ENCODE results near the gene CACNG8.
A peak's percentile ranks its signal among the peaks of the same experiment; 100 is the strongest.

CACNG8 gene

GRCh38 chr19:53961523-53962356 is 997 bp upstream of the CACNG8 start:
- no peak for FAIRE-seq

DNA sequence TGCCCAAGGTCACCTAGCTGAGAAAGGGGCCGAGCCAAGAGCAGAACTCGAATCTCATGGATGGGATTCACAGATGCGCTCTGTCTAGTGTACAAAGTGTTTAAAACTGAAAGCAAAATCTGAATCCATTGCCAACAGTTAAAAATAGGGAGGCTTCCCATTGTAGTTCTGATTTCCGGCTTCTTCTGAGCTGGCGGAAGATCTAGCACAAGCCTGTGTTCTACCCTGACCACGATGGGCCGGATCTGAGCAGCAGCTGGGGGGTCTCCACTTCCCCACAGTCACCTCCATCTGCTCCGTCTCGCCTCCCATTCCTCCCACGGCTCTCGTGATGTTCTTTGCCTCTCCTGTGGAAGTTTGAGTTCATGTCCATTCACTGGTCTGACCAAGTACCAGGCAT is 2.4 kb downstream of the CACNG8 start:
- DNase-seq (ENCODE audit: insufficient read length, low spot score) (no peak), FAIRE-seq (no peak)

More at GRCh38 chr19:53961523-53962356, 997 bp upstream of the CACNG8 start:
- no peak for DNase-seq (ENCODE audit: insufficient read length, low spot score)

GRCh38 chr19:53966931-53967330 is 4.2 kb downstream of the CACNG8 start:
- no peak for FAIRE-seq
- DNase-seq (ENCODE audit: insufficient read length, low spot score): no peak

GRCh38 chr19:53969366-53969765 is 6.6 kb downstream of the CACNG8 start:
- no peak for FAIRE-seq
- DNase-seq (ENCODE audit: insufficient read length, low spot score): no peak

GRCh38 chr19:53971673-53972072 is 8.9 kb downstream of the CACNG8 start:
- DNase-seq (ENCODE audit: insufficient read length, low spot score): no peak
- no peak for FAIRE-seq

GRCh38 chr19:53977429-53977990 is 14.8 kb downstream of the CACNG8 start:
- DNase-seq (ENCODE audit: insufficient read length, low spot score): peak; percentile 71
- peak; percentile 57 for FAIRE-seq

DNA sequence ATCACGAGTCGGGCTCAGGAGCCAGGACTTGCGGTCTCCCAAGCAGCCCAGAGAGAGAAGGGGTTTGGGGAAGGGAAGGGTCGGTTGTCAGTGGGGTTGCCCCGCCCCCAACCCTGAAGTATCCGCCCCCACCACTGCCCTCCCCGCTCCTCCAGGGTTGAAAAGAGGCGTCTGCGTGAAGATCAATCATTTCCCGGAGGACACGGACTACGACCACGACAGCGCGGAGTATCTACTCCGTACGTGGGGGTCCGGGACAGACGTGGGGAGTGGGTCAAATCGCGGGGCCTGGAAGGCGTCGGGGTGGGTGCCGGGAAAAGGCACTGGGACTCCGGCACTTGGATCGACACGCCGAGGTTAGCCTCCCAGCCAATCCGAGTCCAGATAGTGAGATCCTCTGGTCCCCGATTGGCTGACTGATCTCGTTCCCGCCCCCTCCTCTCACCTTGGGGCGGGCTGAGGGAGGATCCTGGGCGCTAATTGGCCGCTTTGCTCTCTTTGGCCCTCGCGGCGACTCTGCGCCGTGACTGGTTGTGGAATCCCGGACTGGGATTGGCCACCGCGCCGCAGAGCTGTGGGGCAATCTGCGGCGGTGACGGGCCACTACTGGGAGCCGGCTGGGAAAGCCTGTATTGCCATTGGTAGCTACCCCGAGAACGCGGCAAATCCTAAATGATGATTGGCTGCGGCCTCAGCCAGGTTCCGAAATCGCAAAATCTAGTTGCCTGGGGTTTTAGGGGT is 15.4 kb downstream of the CACNG8 start:
- FAIRE-seq (no peak), DNase-seq (ENCODE audit: insufficient read length, low spot score) (no peak)

DNA sequence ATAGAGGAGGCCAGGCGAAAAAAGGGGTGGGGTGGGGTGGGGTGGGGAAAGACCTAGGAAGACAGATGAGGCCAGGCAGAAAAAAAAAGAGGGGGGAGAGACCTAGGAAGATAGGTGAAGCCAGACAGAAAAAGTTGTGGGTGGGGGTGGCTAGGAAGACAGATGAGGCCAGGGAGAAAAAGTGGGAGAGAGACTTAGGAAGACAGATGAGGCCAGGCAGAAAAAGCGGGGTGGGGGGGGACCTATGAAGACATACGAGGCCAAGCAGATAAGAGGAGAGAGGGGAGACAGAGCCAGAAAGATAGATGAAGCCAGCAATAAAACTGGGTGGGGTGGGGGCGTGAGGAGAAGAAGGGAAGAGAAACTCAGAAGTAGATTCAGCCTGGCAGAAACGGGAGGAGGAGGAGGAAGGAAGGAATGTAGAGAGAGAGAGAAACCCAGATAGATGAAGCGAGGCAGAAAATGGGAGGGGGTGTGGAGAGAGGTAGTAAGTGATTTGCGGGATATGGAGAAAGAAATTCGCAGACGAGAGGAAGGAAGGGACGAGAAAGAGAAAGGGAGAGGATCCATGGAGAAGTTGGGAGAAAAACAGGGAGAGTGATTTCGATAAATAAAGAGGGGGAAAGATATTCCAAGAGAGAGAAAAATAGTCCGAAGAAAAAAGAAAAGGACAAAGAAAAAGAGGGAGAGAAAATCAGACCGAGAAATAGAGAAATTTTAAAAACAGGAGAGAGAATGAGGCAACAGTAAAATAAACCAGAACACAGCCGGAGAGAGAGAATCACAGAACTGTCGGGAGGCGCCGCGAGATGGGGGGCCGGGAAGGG is 16.5 kb downstream of the CACNG8 start:
- FAIRE-seq (no peak), DNase-seq (ENCODE audit: insufficient read length, low spot score) (no peak)

GRCh38 chr19:53980539-53981375 is 18.0 kb downstream of the CACNG8 start:
- FAIRE-seq: no peak
- DNase-seq (ENCODE audit: insufficient read length, low spot score): no peak

- DNase-seq (ENCODE audit: insufficient read length, low spot score): no peak
- FAIRE-seq: no peak
Measured at GRCh38 chr19:53981376-53981951, 18.7 kb downstream of the CACNG8 start.

- DNase-seq (ENCODE audit: insufficient read length, low spot score) (no peak), FAIRE-seq (no peak)
Measured at GRCh38 chr19:53982001-53982451, 19.3 kb downstream of the CACNG8 start.

DNA sequence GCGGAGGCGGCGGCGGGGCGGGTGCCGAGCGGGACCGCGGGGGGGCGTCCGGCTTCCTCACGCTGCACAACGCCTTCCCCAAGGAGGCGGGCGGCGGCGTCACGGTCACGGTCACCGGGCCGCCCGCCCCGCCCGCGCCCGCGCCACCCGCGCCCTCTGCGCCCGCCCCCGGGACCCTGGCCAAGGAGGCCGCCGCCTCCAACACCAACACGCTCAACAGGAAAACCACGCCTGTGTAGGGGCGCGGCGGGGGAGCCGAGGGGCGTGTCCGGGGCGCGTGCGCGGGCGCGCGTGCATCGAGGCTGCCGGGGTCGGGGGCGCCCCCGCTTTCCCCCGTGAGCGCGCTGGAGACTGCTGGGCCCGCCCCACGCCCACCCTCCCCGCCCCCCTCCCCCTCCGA is 19.9 kb downstream of the CACNG8 start:
- no peak for DNase-seq (ENCODE audit: insufficient read length, low spot score)
- FAIRE-seq: no peak

GRCh38 chr19:53983457-53984289 is 20.9 kb downstream of the CACNG8 start:
- FAIRE-seq (no peak), DNase-seq (ENCODE audit: insufficient read length, low spot score) (no peak)

GRCh38 chr19:53985863-53986262 is 23.1 kb downstream of the CACNG8 start:
- DNase-seq (ENCODE audit: insufficient read length, low spot score): no peak
- FAIRE-seq: no peak

GRCh38 chr19:53988981-53989380 is 26.2 kb downstream of the CACNG8 start:
- no peak for DNase-seq (ENCODE audit: insufficient read length, low spot score)
- FAIRE-seq: no peak

- DNase-seq (ENCODE audit: insufficient read length, low spot score): no peak
- FAIRE-seq: no peak
Measured at GRCh38 chr19:53989600-53990533, 27.1 kb downstream of the CACNG8 start.

Data from GM19239 (cell line).